Left hindlimb (tissue), 1 donor: Measurements from ENCODE around the gene DYNAP.

Experiments used
- DNase-seq: peaks from one replicate; pipeline ENCODE4 v3.0.0-alpha.2; 2018

DYNAP gene

GRCh38 chr18:54641734-54642133 is 50.7 kb downstream of the DYNAP start:
- DNase-seq, result no peak

DNA sequence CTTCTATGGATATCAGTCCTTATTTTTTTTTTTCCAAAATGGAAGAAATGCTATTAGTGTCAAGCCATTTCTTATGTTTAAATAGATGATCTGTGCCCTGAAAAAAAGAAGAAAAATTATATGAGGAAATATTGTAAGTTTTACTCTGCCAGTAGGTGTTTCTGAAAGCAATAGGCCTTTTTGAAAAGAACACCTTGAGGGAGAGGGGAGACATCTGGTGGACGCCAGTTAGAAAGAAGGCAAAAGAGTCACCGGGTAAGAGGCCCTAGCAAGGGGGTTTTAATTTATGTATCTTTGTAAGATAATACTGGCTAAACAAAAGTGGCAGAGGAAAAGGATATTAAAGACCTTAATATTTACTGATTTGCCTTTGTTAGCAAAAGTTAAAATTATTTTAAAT is 56.1 kb downstream of the DYNAP start:
- DNase-seq, result no peak
